Thoracic aorta (tissue), 2 donors: ENCODE measurements around the gene MAEL. TPM values are rescaled to one million over a fixed set of nuclear protein-coding genes. Genes with fewer than 3 reads are reported as not detected.

Experiments
- ATAC-seq: fragments of 150-250 bp; one replicate; pipeline ENCODE4 v1.8.0; 2017; ENCODE audit warnings: low read depth; ENCODE audit not compliant: insufficient number of reproducible peaks, low FRiP score
- DNase-seq: peaks from one replicate; pipeline ENCODE4 v3.0.0-alpha.2; 2020; ENCODE audit warnings: low spot score
- H3K27ac ChIP-seq, 2 donors: fragments of 200-600 bp; sonication (generic); 1 replicate in 1 of 2; 2 replicates in 1 of 2; pipeline ENCODE4 v1.5.1; 2016; ENCODE audit warnings: mild to moderate bottlenecking in 2 of 2, moderate library complexity in 2 of 2
- H3K27me3 ChIP-seq: fragments of 200-600 bp; sonication (generic); replicated peaks from 2 replicates; pipeline ENCODE4 v1.6.0; 2016; ENCODE audit warnings: mild to moderate bottlenecking; ENCODE audit not compliant: insufficient read depth
- H3K36me3 ChIP-seq: fragments of 200-600 bp; sonication (generic); one replicate; pipeline ENCODE4 v1.5.1; 2016
- H3K4me1 ChIP-seq, 2 donors: fragments of 200-600 bp; sonication (generic); 1 replicate in 1 of 2; 2 replicates in 1 of 2; pipeline versions ENCODE4 v1.5.1 to v1.6.0; 2016; ENCODE audit warnings: low read depth in 2 of 2, mild to moderate bottlenecking in 1 of 2; ENCODE audit not compliant: control insufficient read depth in 1 of 2
- H3K4me3 ChIP-seq: fragments of 200-600 bp; sonication (generic); 2 replicates; pipeline ENCODE4 v1.5.1; 2016; ENCODE audit warnings: mild to moderate bottlenecking
- H3K9me3 ChIP-seq: fragments of 200-600 bp; sonication (generic); 2 replicates; pipeline ENCODE4 v1.5.1; 2016
- CTCF ChIP-seq: fragments of 200-600 bp; sonication (generic); IDR thresholded peaks from one replicate; pipeline ENCODE4 v1.5.1; 2019; ENCODE audit warnings: antibody characterized with exemption
- total RNA-seq, 2 donors: library from RNA; depleted of rRNA; stranded (reverse); fragments of >200 nt; gene quantifications; one replicate each; pipeline versions ENCODE4 v1.1.0 to v1.2.3, GENCODE V29; 2016

MAEL gene
- total RNA-seq, 2 donors from 2014 or later, result not detected

- ATAC-seq (no peak), DNase-seq (no peak)
- Histone ChIP-seq H3K4me3 (no peak overlapping the region), H3K27me3 (no peaks in the 10 kb centered on the region), H3K36me3 (no peaks in the 10 kb centered on the region), H3K27ac (no peak overlapping the region), H3K9me3 (no peaks in the 10 kb centered on the region), H3K4me1 (no peaks in the 10 kb centered on the region)
- no peak for TF ChIP-seq CTCF
Observed at GRCh38 chr1:167000546-167000945, 11.5 kb downstream of the MAEL start.

- no peaks in the 10 kb centered on the region for H3K4me1 ChIP-seq
- DNase-seq (no peak), ATAC-seq (no peak)
- no peaks in the 10 kb centered on the region for H3K36me3 ChIP-seq
- no peak overlapping the region for H3K27ac ChIP-seq
- H3K4me3 ChIP-seq, result no peak overlapping the region
- no peaks in the 10 kb centered on the region for H3K27me3 ChIP-seq
- no peaks in the 10 kb centered on the region for H3K9me3 ChIP-seq
- no peak for TF ChIP-seq CTCF
Observed at GRCh38 chr1:167002354-167002753, 13.3 kb downstream of the MAEL start.

GRCh38 chr1:167003711-167004110, 14.6 kb downstream of the MAEL start:
- Histone ChIP-seq H3K9me3 (no peaks in the 10 kb centered on the region), H3K4me3 (no peak overlapping the region), H3K4me1 (no peaks in the 10 kb centered on the region), H3K36me3 (no peaks in the 10 kb centered on the region), H3K27ac (no peak overlapping the region), H3K27me3 (no peaks in the 10 kb centered on the region)
- DNase-seq (no peak), ATAC-seq (no peak)
- TF ChIP-seq CTCF, result no peak

GRCh38 chr1:167011560-167012191, 22.6 kb downstream of the MAEL start:
- H3K4me3 ChIP-seq, result no peak overlapping the region
- H3K27me3 ChIP-seq, result no peaks in the 10 kb centered on the region
- no peaks in the 10 kb centered on the region for H3K9me3 ChIP-seq
- TF ChIP-seq CTCF, result no peak
- DNase-seq (no peak), ATAC-seq (no peak)
- no peaks in the 10 kb centered on the region for H3K4me1 ChIP-seq
- no peaks in the 10 kb centered on the region for H3K36me3 ChIP-seq
- no peak overlapping the region for H3K27ac ChIP-seq

- no peak overlapping the region for H3K4me3 ChIP-seq
- no peaks in the 10 kb centered on the region for H3K9me3 ChIP-seq
- no peak for TF ChIP-seq CTCF
- H3K27ac ChIP-seq, result no peak overlapping the region
- DNase-seq, result no peak
- ATAC-seq, result no peak
- no peaks in the 10 kb centered on the region for H3K36me3 ChIP-seq
- no peaks in the 10 kb centered on the region for H3K27me3 ChIP-seq
- H3K4me1 ChIP-seq, result no peaks in the 10 kb centered on the region
Observed at GRCh38 chr1:167012570-167012969, 23.5 kb downstream of the MAEL start.
